WTC11 (cell line): Measurements from ENCODE around the gene RHBDL1. TPM values are rescaled to one million over a fixed set of nuclear protein-coding genes. Genes with fewer than 3 reads are reported as not detected.

Experiments
- ATAC-seq: fragments of 200-7000 bp; cut with Tn5 transposase; 2 replicates; pipeline ENCODE4 v1.10.0; 2021; ENCODE audit warnings: mild to moderate bottlenecking, moderate library complexity
- CTCF ChIA-PET: fragments of 300-600 bp; sonication (Branson Sonifier 250); formaldehyde crosslinking; loops from one replicate; lab custom pipeline; 2021; ENCODE audit warnings: antibody characterized with exemption; lab: Charles Lee
- POLR2A ChIA-PET: fragments of 350-600 bp; sonication (Branson Sonifier 250); formaldehyde crosslinking; loops from one replicate; lab custom pipeline; 2021; ENCODE audit warnings: antibody characterized with exemption; lab: Charles Lee
- DNase-seq: peaks from one replicate; pipeline ENCODE4 v3.0.0; 2021; ENCODE audit warnings: low spot score
- H3K27ac Mint-ChIP-seq: 2 replicates; pipeline ENCODE4 v1.8.0; 2021; ENCODE audit warnings: mixed read lengths
- H3K27me3 Mint-ChIP-seq: 2 replicates; pipeline ENCODE4 v1.8.0; 2021; ENCODE audit warnings: low read depth, mild to moderate bottlenecking, moderate library complexity, mixed read lengths
- H3K36me3 Mint-ChIP-seq: 2 replicates; pipeline ENCODE4 v1.8.0; 2021; ENCODE audit warnings: mixed read lengths
- H3K4me1 Mint-ChIP-seq: 2 replicates; pipeline ENCODE4 v1.8.0; 2022; ENCODE audit warnings: mixed read lengths
- H3K4me3 Mint-ChIP-seq: 2 replicates; pipeline ENCODE4 v1.8.0; 2021; ENCODE audit warnings: mild to moderate bottlenecking, moderate library complexity, mixed read lengths
- H3K9me3 Mint-ChIP-seq: 2 replicates; pipeline ENCODE4 v1.8.0; 2021; ENCODE audit warnings: mixed read lengths
- CREM ChIP-seq: sonication (generic); formaldehyde crosslinking; IDR thresholded peaks from 2 replicates; pipeline ENCODE4 v1.8.1; 2022; ENCODE audit warnings: mild to moderate bottlenecking, missing genetic modification reagents, moderate library complexity
- ETV6 ChIP-seq: sonication (generic); formaldehyde crosslinking; IDR thresholded peaks from 2 replicates; pipeline ENCODE4 v1.8.1; 2022; ENCODE audit warnings: mild to moderate bottlenecking, missing genetic modification reagents
- FOXJ3 ChIP-seq: sonication (generic); formaldehyde crosslinking; IDR thresholded peaks from 2 replicates; pipeline ENCODE4 v1.9.0; 2021; ENCODE audit warnings: missing genetic modification reagents, mild to moderate bottlenecking, borderline replicate concordance
- FOXP1 ChIP-seq: sonication (generic); formaldehyde crosslinking; IDR thresholded peaks from 2 replicates; pipeline ENCODE4 v1.8.0; 2022; ENCODE audit warnings: missing genetic modification reagents, mild to moderate bottlenecking, moderate library complexity, borderline replicate concordance
- GTF2I ChIP-seq: fragments of 250-450 bp; sonication (Bioruptor Pico); conservative IDR thresholded peaks from 2 replicates; pipeline ENCODE4 v1.4.0; 2021; ENCODE audit warnings: mild to moderate bottlenecking
- HMGA2 ChIP-seq: fragments of 250-450 bp; sonication (Bioruptor Pico); IDR thresholded peaks from 2 replicates; pipeline ENCODE4 v1.4.0; 2021; ENCODE audit warnings: mild to moderate bottlenecking, moderate library complexity
- KAT7 ChIP-seq: sonication (generic); formaldehyde crosslinking; IDR thresholded peaks from 2 replicates; pipeline ENCODE4 v1.8.1; 2023; ENCODE audit warnings: missing genetic modification reagents, mild to moderate bottlenecking, borderline replicate concordance
- MYBL2 ChIP-seq: sonication (generic); formaldehyde crosslinking; IDR thresholded peaks from 2 replicates; pipeline ENCODE4 v1.8.1; 2023; ENCODE audit warnings: mild to moderate bottlenecking, moderate library complexity, missing genetic modification reagents
- NFATC4 ChIP-seq: fragments of 250-450 bp; sonication (Bioruptor Pico); IDR thresholded peaks from 2 replicates; pipeline ENCODE4 v1.9.0; 2021; ENCODE audit warnings: mild to moderate bottlenecking
- NFYB ChIP-seq: sonication (generic); formaldehyde crosslinking; conservative IDR thresholded peaks from 2 replicates; pipeline ENCODE4 v1.8.0; 2022; ENCODE audit warnings: low read depth, missing genetic modification reagents
- NR2C2 ChIP-seq: sonication (generic); formaldehyde crosslinking; IDR thresholded peaks from 2 replicates; pipeline ENCODE4 v1.8.0; 2022; ENCODE audit warnings: mild to moderate bottlenecking, missing genetic modification reagents
- NR3C1 ChIP-seq: sonication (generic); formaldehyde crosslinking; conservative IDR thresholded peaks from 2 replicates; pipeline ENCODE4 v1.8.1; 2023; ENCODE audit warnings: low read depth, mild to moderate bottlenecking, missing genetic modification reagents
- OVOL2 ChIP-seq: fragments of 250-450 bp; sonication (Bioruptor Pico); IDR thresholded peaks from 2 replicates; pipeline ENCODE4 v1.9.0; 2021; ENCODE audit warnings: mild to moderate bottlenecking, borderline replicate concordance
- SOX15 ChIP-seq: fragments of 250-450 bp; sonication (Bioruptor Pico); IDR thresholded peaks from 2 replicates; pipeline ENCODE4 v1.9.0; 2021; ENCODE audit warnings: mild to moderate bottlenecking
- SP1 ChIP-seq: sonication (generic); formaldehyde crosslinking; conservative IDR thresholded peaks from 2 replicates; pipeline ENCODE4 v1.8.1; 2022; ENCODE audit warnings: missing genetic modification reagents
- TEAD1 ChIP-seq: sonication (generic); formaldehyde crosslinking; IDR thresholded peaks from 2 replicates; pipeline ENCODE4 v1.8.0; 2022; ENCODE audit warnings: mild to moderate bottlenecking, missing genetic modification reagents
- TP53 ChIP-seq: sonication (generic); formaldehyde crosslinking; IDR thresholded peaks from 2 replicates; pipeline ENCODE4 v1.8.1; 2023; ENCODE audit warnings: mild to moderate bottlenecking, missing genetic modification reagents
- ZNF138 ChIP-seq: sonication (generic); formaldehyde crosslinking; conservative IDR thresholded peaks from 2 replicates; pipeline ENCODE4 v1.8.1; 2022; ENCODE audit warnings: mild to moderate bottlenecking, moderate library complexity, missing genetic modification reagents
- ZNF423 ChIP-seq: fragments of 250-450 bp; sonication (Bioruptor Pico); IDR thresholded peaks from 2 replicates; pipeline ENCODE4 v2.1.2; 2022; ENCODE audit warnings: mild to moderate bottlenecking, moderate library complexity
- ZNF671 ChIP-seq: fragments of 250-450 bp; sonication (Bioruptor Pico); IDR thresholded peaks from 2 replicates; pipeline ENCODE4 v1.8.0; 2021; ENCODE audit warnings: mild to moderate bottlenecking
- total RNA-seq: library from RNA; stranded (reverse); gene quantifications from 3 replicates; pipeline ENCODE4 v1.2.3, GENCODE V29; 2021
- TF ChIP-seq, protein P1 (sequence below): sonication (generic); formaldehyde crosslinking; IDR thresholded peaks from 2 replicates; pipeline ENCODE4 v1.8.1; 2023; ENCODE audit warnings: mild to moderate bottlenecking, moderate library complexity, missing genetic modification reagents
- TF ChIP-seq, protein P2 (sequence below): sonication (generic); formaldehyde crosslinking; IDR thresholded peaks from 2 replicates; pipeline ENCODE4 v1.8.1; 2023; ENCODE audit warnings: mild to moderate bottlenecking, missing genetic modification reagents, moderate library complexity
- TF ChIP-seq, protein P3 (sequence below): fragments of 250-450 bp; sonication (Bioruptor Pico); IDR thresholded peaks from 2 replicates; pipeline ENCODE4 v1.9.0; 2021; ENCODE audit warnings: moderate library complexity, mild to moderate bottlenecking, inconsistent platforms, borderline replicate concordance
- TF ChIP-seq, protein P4 (sequence below): sonication (generic); formaldehyde crosslinking; IDR thresholded peaks from 2 replicates; pipeline ENCODE4 v1.8.0; 2022; ENCODE audit warnings: mild to moderate bottlenecking, missing genetic modification reagents
- TF ChIP-seq, protein P5 (sequence below): sonication (generic); formaldehyde crosslinking; IDR thresholded peaks from 2 replicates; pipeline ENCODE4 v1.8.0; 2022; ENCODE audit warnings: mild to moderate bottlenecking, missing genetic modification reagents

The RHBDL1 gene
- total RNA-seq, 1 experiment from 2014 or later, result 8.2 TPM

DNA sequence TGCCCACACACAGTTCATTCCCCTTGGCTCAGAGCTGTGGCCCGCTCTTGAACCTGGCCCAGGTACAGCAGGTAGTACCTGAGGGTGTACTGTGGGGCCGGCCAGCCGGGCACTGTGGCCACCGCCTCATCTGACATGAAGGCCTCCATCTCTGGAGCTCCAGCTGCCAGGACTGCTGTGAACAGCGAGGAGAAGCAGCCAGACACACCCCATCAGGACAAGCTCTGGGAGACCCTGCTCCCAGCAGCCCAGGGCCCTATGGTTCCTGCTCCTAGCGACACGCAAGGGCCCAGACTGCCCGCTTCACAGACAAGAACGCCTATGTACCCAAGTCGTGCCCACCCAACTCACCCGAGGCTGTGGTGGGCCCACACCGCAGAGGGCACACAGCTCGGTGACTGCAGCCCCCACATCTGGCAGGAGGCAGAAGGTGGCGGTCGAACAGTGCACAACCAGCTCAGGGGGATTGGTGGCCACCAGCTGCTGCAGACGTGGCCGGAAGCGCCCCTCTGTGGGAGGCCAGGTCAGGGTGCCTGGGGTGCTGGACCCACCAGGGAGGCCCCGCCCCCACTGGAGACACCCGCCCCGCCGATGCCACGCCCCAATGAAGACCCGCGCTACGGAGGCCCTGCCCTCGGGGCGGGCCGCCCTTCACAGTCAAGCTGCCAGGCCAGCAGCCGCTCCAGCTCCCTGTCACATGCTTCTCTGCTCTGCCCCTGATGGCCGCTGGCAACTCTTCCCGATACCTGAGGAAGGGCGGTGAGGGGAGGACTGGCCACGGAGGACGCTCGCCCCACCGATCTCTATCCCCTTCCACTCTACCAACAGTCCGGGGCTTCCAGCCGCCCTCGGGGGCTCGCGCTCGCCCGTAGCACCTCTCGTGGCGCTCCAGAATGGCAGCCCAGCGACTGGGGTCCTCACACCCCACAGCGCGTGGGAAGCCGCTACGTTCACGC is 3.7 kb downstream of the RHBDL1 start:
- ChIA-PET POLR2A (interaction anchor here (0.6 to 1.9 kb wide), 3 partner anchors 11 to 91 kb away, joined by 3 to 5 read pairs (median 4); partner anchors contain the start of gene WDR24), CTCF (interaction anchor here (0.6 to 3.1 kb wide), 14 partner anchors 10 to 220 kb away, joined by 3 to 21 read pairs (median 5); partner anchors contain the start of genes METRN, RHOT2 and WDR24)
- H3K4me3 Mint-ChIP-seq, result peak overlapping the region; percentile 67
- TF ChIP-seq, protein P1, sequence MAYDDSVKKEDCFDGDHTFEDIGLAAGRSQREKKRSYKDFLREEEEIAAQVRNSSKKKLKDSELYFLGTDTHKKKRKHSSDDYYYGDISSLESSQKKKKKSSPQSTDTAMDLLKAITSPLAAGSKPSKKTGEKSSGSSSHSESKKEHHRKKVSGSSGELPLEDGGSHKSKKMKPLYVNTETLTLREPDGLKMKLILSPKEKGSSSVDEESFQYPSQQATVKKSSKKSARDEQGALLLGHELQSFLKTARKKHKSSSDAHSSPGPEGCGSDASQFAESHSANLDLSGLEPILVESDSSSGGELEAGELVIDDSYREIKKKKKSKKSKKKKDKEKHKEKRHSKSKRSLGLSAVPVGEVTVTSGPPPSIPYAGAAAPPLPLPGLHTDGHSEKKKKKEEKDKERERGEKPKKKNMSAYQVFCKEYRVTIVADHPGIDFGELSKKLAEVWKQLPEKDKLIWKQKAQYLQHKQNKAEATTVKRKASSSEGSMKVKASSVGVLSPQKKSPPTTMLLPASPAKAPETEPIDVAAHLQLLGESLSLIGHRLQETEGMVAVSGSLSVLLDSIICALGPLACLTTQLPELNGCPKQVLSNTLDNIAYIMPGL (CRISPR knock-in tag), result no peak
- peak; percentile 54 for TF ChIP-seq SP1 (CRISPR knock-in tag)
- peak; percentile 22; the same call in 1 of the 2 replicates for TF ChIP-seq ZNF423 (CRISPR knock-in tag)
- TF ChIP-seq, protein P2, sequence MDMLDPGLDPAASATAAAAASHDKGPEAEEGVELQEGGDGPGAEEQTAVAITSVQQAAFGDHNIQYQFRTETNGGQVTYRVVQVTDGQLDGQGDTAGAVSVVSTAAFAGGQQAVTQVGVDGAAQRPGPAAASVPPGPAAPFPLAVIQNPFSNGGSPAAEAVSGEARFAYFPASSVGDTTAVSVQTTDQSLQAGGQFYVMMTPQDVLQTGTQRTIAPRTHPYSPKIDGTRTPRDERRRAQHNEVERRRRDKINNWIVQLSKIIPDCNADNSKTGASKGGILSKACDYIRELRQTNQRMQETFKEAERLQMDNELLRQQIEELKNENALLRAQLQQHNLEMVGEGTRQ (CRISPR knock-in tag), result peak; percentile 49; the same call in 1 of the 2 replicates
- DNase-seq, result peak; percentile 70
- no peaks in the 10 kb centered on the region for H3K27me3 Mint-ChIP-seq
- H3K9me3 Mint-ChIP-seq, result no peaks in the 10 kb centered on the region
- peak overlapping the region; percentile 85 for H3K27ac Mint-ChIP-seq
- peaks cover 31% of the 10 kb centered on the region for H3K4me1 Mint-ChIP-seq
- peak; percentile 9 for ATAC-seq
- peaks cover 20% of the 10 kb centered on the region for H3K36me3 Mint-ChIP-seq

DNA sequence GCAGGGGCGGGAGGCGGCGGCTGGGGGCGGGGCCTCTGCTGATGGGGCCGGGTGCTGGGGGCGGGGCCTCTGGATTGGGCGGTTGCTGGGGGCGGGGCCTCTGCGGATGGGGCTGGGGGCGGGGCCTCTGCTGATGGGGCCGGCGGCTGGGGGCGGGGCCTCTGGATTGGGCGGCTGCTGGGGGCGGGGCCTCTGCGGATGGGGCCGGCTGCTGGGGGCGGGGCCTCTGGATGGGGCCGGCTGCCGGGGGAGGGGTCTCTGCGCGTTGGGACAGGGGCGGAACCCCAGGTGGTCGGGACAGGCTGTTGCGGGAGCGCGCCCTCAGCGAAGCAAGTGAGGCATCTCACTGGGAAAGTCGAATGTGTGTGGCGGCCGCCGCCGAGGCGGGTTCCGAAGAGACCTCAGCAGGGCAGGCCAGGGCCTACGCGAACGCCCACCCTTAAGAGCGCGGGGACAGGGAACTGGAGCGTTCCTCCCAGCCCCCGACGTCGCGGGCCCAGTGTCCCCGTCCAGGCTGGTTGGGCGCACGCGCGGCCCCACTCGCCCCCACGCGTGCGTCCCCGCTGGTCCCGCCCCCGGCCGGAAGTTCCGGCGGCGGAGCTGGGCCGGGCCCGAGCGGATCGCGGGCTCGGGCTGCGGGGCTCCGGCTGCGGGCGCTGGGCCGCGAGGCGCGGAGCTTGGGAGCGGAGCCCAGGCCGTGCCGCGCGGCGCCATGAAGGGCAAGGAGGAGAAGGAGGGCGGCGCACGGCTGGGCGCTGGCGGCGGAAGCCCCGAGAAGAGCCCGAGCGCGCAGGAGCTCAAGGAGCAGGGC is 4.5 kb downstream of the RHBDL1 start, which contains the start of gene STUB1:
STUB1 (plus strand) TSS at position 597 of the 811 bp plus-strand sequence; CDS start at position 713, 116 bp downstream.
- Mint-ChIP-seq H3K27me3 (no peaks in the 10 kb centered on the region), H3K9me3 (no peaks in the 10 kb centered on the region), H3K4me3 (peak within 1 kb of the TSS; percentile 76), H3K36me3 (peaks cover 20% of the 10 kb centered on the region), H3K27ac (peak within 1 kb of the TSS; percentile 85), H3K4me1 (peaks cover 27% of the 10 kb centered on the region)
- ChIA-PET POLR2A (interaction anchor here (0.9 to 1.9 kb wide), 4 partner anchors 10 to 40 kb away, joined by 3 to 5 read pairs (median 4); partner anchors contain the start of gene WDR24), CTCF (interaction anchor here (0.9 to 3.1 kb wide), 9 partner anchors 9 to 101 kb away, joined by 3 to 21 read pairs (median 6); partner anchors contain the start of genes METRN and RHOT2)
- peak; percentile 97 for DNase-seq
- peak; percentile 41 for ATAC-seq
- TF ChIP-seq, protein P3, sequence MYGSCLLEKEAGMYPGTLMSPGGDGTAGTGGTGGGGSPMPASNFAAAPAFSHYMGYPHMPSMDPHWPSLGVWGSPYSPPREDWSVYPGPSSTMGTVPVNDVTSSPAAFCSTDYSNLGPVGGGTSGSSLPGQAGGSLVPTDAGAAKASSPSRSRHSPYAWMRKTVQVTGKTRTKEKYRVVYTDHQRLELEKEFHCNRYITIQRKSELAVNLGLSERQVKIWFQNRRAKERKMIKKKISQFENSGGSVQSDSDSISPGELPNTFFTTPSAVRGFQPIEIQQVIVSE (CRISPR knock-in tag), result no peak
- TF ChIP-seq NR2C2 (CRISPR knock-in tag) (no peak), ZNF138 (CRISPR knock-in tag) (no peak), NR3C1 (CRISPR knock-in tag) (no peak), SOX15 (CRISPR knock-in tag) (no peak), ETV6 (CRISPR knock-in tag) (peak; percentile 75; the same call in 1 of the 2 replicates), FOXJ3 (CRISPR knock-in tag) (no peak), NFYB (CRISPR knock-in tag) (no peak; the same call in 1 of the 2 replicates), TP53 (CRISPR knock-in tag) (peak; percentile 55; the same call in 1 of the 2 replicates), MYBL2 (CRISPR knock-in tag) (no peak), CREM (CRISPR knock-in tag) (no peak; the same call in 1 of the 2 replicates), FOXP1 (peak; percentile 85; the same call in 1 of the 2 replicates), ZNF671 (no peak), TEAD1 (CRISPR knock-in tag) (no peak), HMGA2 (CRISPR knock-in tag) (no peak), NFATC4 (CRISPR knock-in tag) (no peak), OVOL2 (CRISPR knock-in tag) (no peak), GTF2I (no peak), KAT7 (CRISPR knock-in tag) (0 out of 2 replicates have a peak, but pooled peaks have one; percentile 27)
- TF ChIP-seq, protein P4, sequence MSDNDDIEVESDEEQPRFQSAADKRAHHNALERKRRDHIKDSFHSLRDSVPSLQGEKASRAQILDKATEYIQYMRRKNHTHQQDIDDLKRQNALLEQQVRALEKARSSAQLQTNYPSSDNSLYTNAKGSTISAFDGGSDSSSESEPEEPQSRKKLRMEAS (CRISPR knock-in tag), result peak; percentile 44; the same call in 1 of the 2 replicates
- TF ChIP-seq, protein P5, sequence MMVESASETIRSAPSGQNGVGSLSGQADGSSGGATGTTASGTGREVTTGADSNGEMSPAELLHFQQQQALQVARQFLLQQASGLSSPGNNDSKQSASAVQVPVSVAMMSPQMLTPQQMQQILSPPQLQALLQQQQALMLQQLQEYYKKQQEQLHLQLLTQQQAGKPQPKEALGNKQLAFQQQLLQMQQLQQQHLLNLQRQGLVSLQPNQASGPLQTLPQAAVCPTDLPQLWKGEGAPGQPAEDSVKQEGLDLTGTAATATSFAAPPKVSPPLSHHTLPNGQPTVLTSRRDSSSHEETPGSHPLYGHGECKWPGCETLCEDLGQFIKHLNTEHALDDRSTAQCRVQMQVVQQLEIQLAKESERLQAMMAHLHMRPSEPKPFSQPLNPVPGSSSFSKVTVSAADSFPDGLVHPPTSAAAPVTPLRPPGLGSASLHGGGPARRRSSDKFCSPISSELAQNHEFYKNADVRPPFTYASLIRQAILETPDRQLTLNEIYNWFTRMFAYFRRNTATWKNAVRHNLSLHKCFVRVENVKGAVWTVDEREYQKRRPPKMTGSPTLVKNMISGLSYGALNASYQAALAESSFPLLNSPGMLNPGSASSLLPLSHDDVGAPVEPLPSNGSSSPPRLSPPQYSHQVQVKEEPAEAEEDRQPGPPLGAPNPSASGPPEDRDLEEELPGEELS (CRISPR knock-in tag), result peak; percentile 82
